ENCODE data around the gene OTOP2.

Gene OTOP2

GRCh38 chr17:74900208-74900607 lies 23.9 kb upstream of the OTOP2 start:
- Histone ChIP-seq H3K27ac (ENCODE audit: low read length) (no peak overlapping the region), H3K4me1 (ENCODE audit: insufficient read depth, low read length) (no peaks in the 10 kb centered on the region), H3K9ac (ENCODE audit: low read depth, low read length) (no peak overlapping the region), H2AFZ (ENCODE audit: low read depth, low read length) (no peak overlapping the region), H3K9me3 (ENCODE audit: insufficient read depth, low read length, severe bottlenecking) (no peaks in the 10 kb centered on the region), H3K4me2 (ENCODE audit: insufficient read depth, low read length) (no peak overlapping the region), H3K36me3 (ENCODE audit: insufficient read depth, low read length) (no peaks in the 10 kb centered on the region), H3K79me2 (ENCODE audit: insufficient read depth, low read length) (no peaks in the 10 kb centered on the region), H3K27me3 (ENCODE audit: insufficient read depth, low read length, poor library complexity) (peaks cover 8% of the 10 kb centered on the region), H4K20me1 (ENCODE audit: insufficient read depth, low read length) (no peaks in the 10 kb centered on the region), H3K4me3 (ENCODE audit: low read depth in 1 of 2, low read length in 2 of 2) (no peak overlapping the region)
- TF ChIP-seq EZH2 (IDR thresholded peaks at IDR 0.05; ENCODE audit: borderline replicate concordance, low read depth, low read length, severe bottlenecking): no peak
- TF ChIP-seq, protein P1, sequence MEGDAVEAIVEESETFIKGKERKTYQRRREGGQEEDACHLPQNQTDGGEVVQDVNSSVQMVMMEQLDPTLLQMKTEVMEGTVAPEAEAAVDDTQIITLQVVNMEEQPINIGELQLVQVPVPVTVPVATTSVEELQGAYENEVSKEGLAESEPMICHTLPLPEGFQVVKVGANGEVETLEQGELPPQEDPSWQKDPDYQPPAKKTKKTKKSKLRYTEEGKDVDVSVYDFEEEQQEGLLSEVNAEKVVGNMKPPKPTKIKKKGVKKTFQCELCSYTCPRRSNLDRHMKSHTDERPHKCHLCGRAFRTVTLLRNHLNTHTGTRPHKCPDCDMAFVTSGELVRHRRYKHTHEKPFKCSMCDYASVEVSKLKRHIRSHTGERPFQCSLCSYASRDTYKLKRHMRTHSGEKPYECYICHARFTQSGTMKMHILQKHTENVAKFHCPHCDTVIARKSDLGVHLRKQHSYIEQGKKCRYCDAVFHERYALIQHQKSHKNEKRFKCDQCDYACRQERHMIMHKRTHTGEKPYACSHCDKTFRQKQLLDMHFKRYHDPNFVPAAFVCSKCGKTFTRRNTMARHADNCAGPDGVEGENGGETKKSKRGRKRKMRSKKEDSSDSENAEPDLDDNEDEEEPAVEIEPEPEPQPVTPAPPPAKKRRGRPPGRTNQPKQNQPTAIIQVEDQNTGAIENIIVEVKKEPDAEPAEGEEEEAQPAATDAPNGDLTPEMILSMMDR (IDR thresholded peaks at IDR 0.05; ENCODE audit: borderline replicate concordance, extremely low read depth, low read length, poor library complexity, severe bottlenecking): no peak
- no peak for DNase-seq
- ATAC-seq (ENCODE audit: insufficient read depth, low read depth): no peak

GRCh38 chr17:74901353-74902135 lies 22.5 kb upstream of the OTOP2 start:
- H4K20me1 ChIP-seq (ENCODE audit: insufficient read depth, low read length): no peaks in the 10 kb centered on the region
- H3K4me3 ChIP-seq (ENCODE audit: low read depth in 1 of 2, low read length in 2 of 2): no peak overlapping the region
- ATAC-seq (ENCODE audit: insufficient read depth, low read depth): no peak
- H3K4me1 ChIP-seq (ENCODE audit: insufficient read depth, low read length): no peaks in the 10 kb centered on the region
- H3K27ac ChIP-seq (ENCODE audit: low read length): no peak overlapping the region
- H3K9me3 ChIP-seq (ENCODE audit: insufficient read depth, low read length, severe bottlenecking): no peaks in the 10 kb centered on the region
- no peak overlapping the region for H3K4me2 ChIP-seq (ENCODE audit: insufficient read depth, low read length)
- H3K36me3 ChIP-seq (ENCODE audit: insufficient read depth, low read length): no peaks in the 10 kb centered on the region
- H3K27me3 ChIP-seq (ENCODE audit: insufficient read depth, low read length, poor library complexity): peaks cover 3% of the 10 kb centered on the region
- no peak overlapping the region for H2AFZ ChIP-seq (ENCODE audit: low read depth, low read length)
- no peak overlapping the region for H3K9ac ChIP-seq (ENCODE audit: low read depth, low read length)
- TF ChIP-seq, protein P1 (IDR thresholded peaks at IDR 0.05; ENCODE audit: borderline replicate concordance, extremely low read depth, low read length, poor library complexity, severe bottlenecking): no peak
- TF ChIP-seq EZH2 (IDR thresholded peaks at IDR 0.05; ENCODE audit: borderline replicate concordance, low read depth, low read length, severe bottlenecking): no peak
- no peaks in the 10 kb centered on the region for H3K79me2 ChIP-seq (ENCODE audit: insufficient read depth, low read length)
- no peak for DNase-seq

- Histone ChIP-seq H3K27ac (ENCODE audit: low read length) (no peak overlapping the region), H3K9me3 (ENCODE audit: insufficient read depth, low read length, severe bottlenecking) (no peaks in the 10 kb centered on the region), H3K79me2 (ENCODE audit: insufficient read depth, low read length) (no peaks in the 10 kb centered on the region), H3K27me3 (ENCODE audit: insufficient read depth, low read length, poor library complexity) (no peaks in the 10 kb centered on the region), H2AFZ (ENCODE audit: low read depth, low read length) (no peak overlapping the region), H3K4me1 (ENCODE audit: insufficient read depth, low read length) (no peaks in the 10 kb centered on the region), H3K4me3 (ENCODE audit: low read depth in 1 of 2, low read length in 2 of 2) (no peak overlapping the region), H3K9ac (ENCODE audit: low read depth, low read length) (no peak overlapping the region), H3K36me3 (ENCODE audit: insufficient read depth, low read length) (no peaks in the 10 kb centered on the region), H3K4me2 (ENCODE audit: insufficient read depth, low read length) (no peak overlapping the region), H4K20me1 (ENCODE audit: insufficient read depth, low read length) (no peaks in the 10 kb centered on the region)
- TF ChIP-seq, protein P1 (IDR thresholded peaks at IDR 0.05; ENCODE audit: borderline replicate concordance, extremely low read depth, low read length, poor library complexity, severe bottlenecking): no peak
- TF ChIP-seq EZH2 (IDR thresholded peaks at IDR 0.05; ENCODE audit: borderline replicate concordance, low read depth, low read length, severe bottlenecking): no peak
- DNase-seq (no peak), ATAC-seq (ENCODE audit: insufficient read depth, low read depth) (no peak)
Measured at GRCh38 chr17:74903034-74903433, 21.0 kb upstream of the OTOP2 start.

Measured in DND-41 (cell line).